NOMO-1 treated with DMSO at 0.1 percent for 48 hours (cell line): ENCODE results near the gene UBA1.
A peak's percentile ranks its signal among the peaks of the same experiment; 100 is the strongest.

Source experiments
- DNase-seq: peaks from one replicate; lab custom pipeline; 2025; ENCODE audit not compliant: unreplicated experiment; lab: John Stamatoyannopoulos, UW

UBA1 gene

GRCh38 chrX:47227334-47227583, 33.6 kb downstream of the UBA1 start:
- no peak for DNase-seq

GRCh38 chrX:47228550-47229270, 35.1 kb downstream of the UBA1 start:
- DNase-seq: no peak

GRCh38 chrX:47229427-47229826, 35.8 kb downstream of the UBA1 start:
- no peak for DNase-seq

- no peak for DNase-seq
Observed at GRCh38 chrX:47230136-47230868, 36.7 kb downstream of the UBA1 start.

- DNase-seq: no peak
Observed at GRCh38 chrX:47231167-47231566, 37.5 kb downstream of the UBA1 start.

- no peak for DNase-seq
Observed at GRCh38 chrX:47232197-47232802, 38.7 kb downstream of the UBA1 start.

- DNase-seq: peak; percentile 23
Observed at GRCh38 chrX:47232803-47233332, 39.2 kb downstream of the UBA1 start, which contains the start of gene USP11. Gene USP11 (plus strand): TSS chrX:47233009. CDS start chrX:47233044, 35 bp downstream.

- DNase-seq: peak; percentile 91
Observed at GRCh38 chrX:47233333-47234113, 39.9 kb downstream of the UBA1 start.

- DNase-seq: no peak
Observed at GRCh38 chrX:47234583-47234982, 41.0 kb downstream of the UBA1 start.

GRCh38 chrX:47235691-47236103, 42.1 kb downstream of the UBA1 start:
- DNase-seq: no peak

- DNase-seq: no peak
Observed at GRCh38 chrX:47239199-47239598, 45.6 kb downstream of the UBA1 start.

- no peak for DNase-seq
Observed at GRCh38 chrX:47239898-47240545, 46.4 kb downstream of the UBA1 start.

- DNase-seq: no peak
Observed at GRCh38 chrX:47240619-47241018, 47.0 kb downstream of the UBA1 start.

GRCh38 chrX:47241201-47242011, 47.8 kb downstream of the UBA1 start:
- DNase-seq: no peak

- DNase-seq: no peak
Observed at GRCh38 chrX:47242321-47242720, 48.7 kb downstream of the UBA1 start.

- no peak for DNase-seq
Observed at GRCh38 chrX:47243351-47243750, 49.7 kb downstream of the UBA1 start.

GRCh38 chrX:47244676-47245075, 51.0 kb downstream of the UBA1 start:
- DNase-seq: no peak

GRCh38 chrX:47245156-47245555, 51.5 kb downstream of the UBA1 start:
- DNase-seq: no peak

GRCh38 chrX:47247206-47247998, 53.8 kb downstream of the UBA1 start:
- DNase-seq: no peak
